BLaER1 treated with 17β-estradiol and CSF1 and Interleukin-3, amounts not matched to agents 10 nM and 100 nM (cell line): Measurements from ENCODE around the gene PSKH1.

Source experiments
- H3K27ac ChIP-seq, 11 experiments: shearing (Covaris generic); formaldehyde crosslinking; 2 replicates each; pipeline ENCODE4 v1.8.1; 2022
- H3K27me3 ChIP-seq, 11 experiments: shearing (Covaris generic); formaldehyde crosslinking; 2 replicates each; pipeline ENCODE4 v1.8.1; 2022
- H3K36me3 ChIP-seq, 11 experiments: shearing (Covaris generic); formaldehyde crosslinking; 2 replicates each; pipeline ENCODE4 v1.8.1; 2022
- H3K4me1 ChIP-seq, 10 experiments: shearing (Covaris generic); formaldehyde crosslinking; 2 replicates each; pipeline ENCODE4 v1.8.1; 2022
- H3K4me2 ChIP-seq, 11 experiments: shearing (Covaris generic); formaldehyde crosslinking; 2 replicates each; pipeline ENCODE4 v1.8.1; 2022
- H3K4me3 ChIP-seq, 10 experiments: shearing (Covaris generic); formaldehyde crosslinking; 2 replicates each; pipeline ENCODE4 v1.8.1; 2022
- H3K9ac ChIP-seq, 11 experiments: shearing (Covaris generic); formaldehyde crosslinking; 2 replicates each; pipeline ENCODE4 v1.8.1; 2022
- H3K9me3 ChIP-seq, 11 experiments: shearing (Covaris generic); formaldehyde crosslinking; replicated peaks in 1 of 11; 2 replicates each; pipeline ENCODE4 v1.8.1; 2022
- H4K20me1 ChIP-seq, 11 experiments: shearing (Covaris generic); formaldehyde crosslinking; 2 replicates each; pipeline ENCODE4 v1.8.1; 2022
- Cebpa-rat ChIP-seq, 11 experiments: shearing (Covaris generic); IDR thresholded peaks; 2 replicates each; pipeline ENCODE4 v1.8.1; 2022

The PSKH1 gene

DNA sequence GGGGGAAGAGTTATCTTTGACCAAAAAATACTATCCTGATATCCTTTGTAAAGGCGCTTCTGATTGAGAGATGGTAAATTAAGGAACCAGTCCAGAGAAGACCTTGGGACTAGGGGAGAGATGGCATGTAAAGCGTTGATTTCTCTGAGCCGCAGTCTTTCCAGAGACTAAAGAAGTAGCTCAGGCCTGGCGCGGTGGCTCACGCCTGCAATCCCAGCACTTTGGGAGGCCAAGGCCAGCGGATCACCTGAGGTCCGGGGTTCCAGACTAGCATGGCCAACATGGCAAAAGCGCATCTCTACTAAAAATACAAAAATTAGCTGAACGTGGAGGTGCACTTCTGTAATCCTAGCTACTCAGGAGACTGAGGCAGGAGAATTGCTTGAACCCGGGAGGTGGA, 44.9 kb upstream of the PSKH1 start:
- H3K27ac ChIP-seq, result peak overlapping the region in 10 of 11 experiments; percentile 82 to 94 (median 90); a peak in 18 of 22 replicates

DNA sequence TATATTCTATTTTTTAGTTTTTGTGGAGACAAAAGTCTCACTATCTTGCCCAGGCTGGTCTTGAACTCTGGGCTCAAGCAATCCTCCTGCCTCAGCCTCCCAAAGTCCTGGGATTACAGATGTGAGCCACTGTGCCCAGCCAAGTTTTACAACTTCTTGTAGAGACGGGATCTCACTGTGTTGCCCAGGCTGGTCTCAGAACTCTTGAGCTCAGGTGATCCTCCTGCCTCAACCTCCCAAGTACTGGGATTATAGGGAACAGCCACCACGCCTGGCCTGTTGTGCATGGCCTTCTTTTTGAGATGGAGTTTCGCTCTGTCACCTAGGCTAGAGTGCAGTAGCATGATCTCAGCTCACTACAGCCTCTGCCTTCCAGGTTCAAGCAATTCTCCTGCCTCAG, 39.4 kb upstream of the PSKH1 start:
- no peak overlapping the region for H3K4me2 ChIP-seq
- no peak overlapping the region for H3K4me3 ChIP-seq
- no peak overlapping the region for H3K27ac ChIP-seq
- H3K27me3 ChIP-seq, result no peaks in the 10 kb centered on the region
- H3K4me1 ChIP-seq, result peaks cover 3 to 52% (median 16%) of the 10 kb centered on the region in 10 experiments
- H3K9ac ChIP-seq, result 0 out of 22 replicates have a peak overlapping the region, but pooled peaks of 1 of the 11 experiments have one; percentile 3
- H4K20me1 ChIP-seq, result peaks cover 70 to 100% (median 100%) of the 10 kb centered on the region in 11 experiments
- peaks cover 18 to 98% (median 79%) of the 10 kb centered on the region in 11 experiments for H3K36me3 ChIP-seq
- no peaks in the 10 kb centered on the region for H3K9me3 ChIP-seq
- TF ChIP-seq Cebpa-rat (IDR thresholded peaks at IDR 0.05), result no peak

More for the DNA sequence above, 44.9 kb upstream of the PSKH1 start:
- TF ChIP-seq Cebpa-rat (IDR thresholded peaks at IDR 0.05), result no peak
- Histone ChIP-seq H3K27me3 (no peaks in the 10 kb centered on the region), H3K9me3 (no peaks in the 10 kb centered on the region), H3K4me1 (peaks cover 45 to 55% (median 49%) of the 10 kb centered on the region in 10 experiments), H3K9ac (peak overlapping the region; percentile 85 to 99 (median 95)), H3K36me3 (peaks cover 6 to 47% (median 35%) of the 10 kb centered on the region in 11 experiments), H3K4me3 (peak overlapping the region; percentile 82 to 100 (median 100)), H3K4me2 (peak overlapping the region; percentile 86 to 100 (median 95)), H4K20me1 (peaks cover 35 to 90% (median 77%) of the 10 kb centered on the region in 11 experiments; a peak in 21 of 22 replicates)

DNA sequence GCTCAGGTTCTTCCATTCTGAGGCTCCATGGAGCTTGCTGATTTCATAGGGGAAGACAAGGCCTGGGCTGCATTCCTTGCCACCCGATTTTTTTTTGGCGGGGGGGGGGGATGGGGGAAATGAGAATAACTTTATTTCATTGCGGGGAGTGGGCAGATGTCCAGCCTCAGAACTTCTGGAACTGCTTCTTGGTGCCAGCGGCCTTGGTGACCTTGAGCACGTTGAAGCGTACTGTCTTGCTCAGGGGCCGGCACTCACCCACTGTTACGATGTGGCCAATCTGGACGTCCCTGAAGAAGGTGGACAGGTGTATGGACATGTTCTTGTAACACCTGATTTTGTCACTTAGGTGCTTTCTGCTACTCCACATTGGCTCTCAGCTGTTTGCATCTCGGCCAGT, 37.3 kb upstream of the PSKH1 start:
- Histone ChIP-seq H3K9me3 (no peaks in the 10 kb centered on the region), H3K36me3 (peaks cover 17 to 98% (median 82%) of the 10 kb centered on the region in 11 experiments), H3K4me3 (no peak overlapping the region), H3K4me2 (no peak overlapping the region; a peak in 1 of 22 replicates), H3K27ac (no peak overlapping the region), H3K4me1 (peaks cover 0 to 59% (median 12%) of the 10 kb centered on the region in 10 experiments; a peak in 12 of 20 replicates), H3K27me3 (no peaks in the 10 kb centered on the region), H3K9ac (no peak overlapping the region), H4K20me1 (peaks cover 79 to 100% (median 100%) of the 10 kb centered on the region in 11 experiments)
- no peak for TF ChIP-seq Cebpa-rat (IDR thresholded peaks at IDR 0.05)

DNA sequence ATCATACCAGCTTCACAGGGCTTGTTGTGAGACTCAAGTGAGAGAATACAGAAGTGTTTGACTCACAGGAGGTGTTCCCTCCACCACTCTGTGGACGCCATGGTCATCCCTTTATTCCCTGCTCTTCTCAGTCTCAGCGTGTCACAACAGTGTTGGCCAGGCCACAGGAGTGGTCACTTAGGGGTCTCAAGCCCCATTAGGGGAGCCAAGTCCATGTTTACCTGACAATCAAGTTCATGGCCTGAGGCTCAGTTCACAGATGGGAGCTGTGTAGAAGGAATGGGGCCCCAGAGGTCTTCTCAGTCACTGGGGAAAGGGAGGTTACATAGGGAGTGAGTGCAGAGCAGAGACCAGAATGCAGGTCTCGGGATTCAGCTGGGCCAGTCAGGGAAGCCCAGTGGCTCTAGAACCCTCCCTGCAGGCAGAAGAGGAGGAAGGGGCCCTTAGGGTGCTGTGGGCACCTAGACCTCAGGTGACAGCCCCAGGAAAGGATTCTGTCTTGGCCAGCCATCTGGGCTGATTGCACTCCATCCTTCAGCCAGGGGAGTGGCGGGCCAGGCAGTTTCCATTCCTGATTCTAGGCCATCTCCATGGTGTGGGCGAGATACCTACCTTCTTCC, 36.0 kb upstream of the PSKH1 start:
- peak overlapping the region in 5 of 11 experiments; percentile 11 to 96 (median 59); a peak in 9 of 22 replicates for H3K27ac ChIP-seq
- H4K20me1 ChIP-seq, result peaks cover 89 to 100% (median 100%) of the 10 kb centered on the region in 11 experiments

DNA sequence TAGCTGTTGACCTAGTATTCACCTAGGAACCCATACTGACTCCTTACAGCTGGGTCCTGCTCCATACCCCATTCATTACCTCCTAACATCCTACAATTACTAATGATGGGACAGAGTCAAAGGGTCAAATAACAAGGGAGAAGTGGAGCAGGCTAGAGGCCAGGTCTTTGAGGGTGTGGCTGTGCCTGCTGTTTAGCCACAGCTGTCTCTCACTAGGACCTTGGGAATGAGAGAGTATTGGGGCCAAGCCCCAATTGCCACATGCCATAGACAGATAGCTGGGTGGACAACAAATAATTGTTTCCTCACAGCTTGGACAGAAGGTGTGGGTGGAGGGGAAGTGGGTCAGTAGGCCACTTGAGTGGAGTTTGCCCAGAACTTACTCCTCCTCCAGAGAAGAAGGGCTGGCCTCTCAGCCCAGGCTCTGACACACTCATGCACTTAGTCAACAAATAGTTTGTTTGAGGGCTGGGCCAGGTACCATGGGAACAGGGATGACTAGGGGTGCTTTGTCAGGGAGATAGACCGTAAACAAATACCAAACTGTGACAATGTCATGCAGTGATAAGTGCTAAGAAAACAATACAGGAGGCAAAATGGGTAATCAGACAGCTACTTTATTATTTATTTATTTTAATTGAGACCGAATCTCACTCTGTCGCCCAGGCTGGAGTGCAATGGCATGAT, 35.4 kb upstream of the PSKH1 start:
- H3K27ac ChIP-seq, result peak overlapping the region in 5 of 11 experiments; percentile 11 to 96 (median 85); a peak in 9 of 22 replicates
- no peak overlapping the region for H3K4me3 ChIP-seq
- TF ChIP-seq Cebpa-rat (IDR thresholded peaks at IDR 0.05), result 0 out of 22 replicates have a peak, but pooled peaks of 1 of the 11 experiments have one; percentile 28
- peaks cover 96 to 100% (median 100%) of the 10 kb centered on the region in 11 experiments for H4K20me1 ChIP-seq
- H3K4me1 ChIP-seq, result peaks cover 0 to 75% (median 28%) of the 10 kb centered on the region in 10 experiments; a peak in 15 of 20 replicates
- peak overlapping the region in 5 of 11 experiments; percentile 5 to 86 (median 67); a peak in 8 of 22 replicates for H3K4me2 ChIP-seq
- H3K9ac ChIP-seq, result peak overlapping the region in 4 of 11 experiments; percentile 0 to 83 (median 74); a peak in 6 of 22 replicates
- H3K27me3 ChIP-seq, result no peaks in the 10 kb centered on the region
- H3K36me3 ChIP-seq, result peaks cover 34 to 100% (median 89%) of the 10 kb centered on the region in 11 experiments
- H3K9me3 ChIP-seq, result no peaks in the 10 kb centered on the region

More for the DNA sequence above, 36.0 kb upstream of the PSKH1 start:
- TF ChIP-seq Cebpa-rat (IDR thresholded peaks at IDR 0.05), result no peak
- Histone ChIP-seq H3K4me2 (peak overlapping the region in 5 of 11 experiments; percentile 5 to 86 (median 67); a peak in 8 of 22 replicates), H3K27me3 (no peaks in the 10 kb centered on the region), H3K9me3 (no peaks in the 10 kb centered on the region), H3K4me1 (peaks cover 0 to 69% (median 23%) of the 10 kb centered on the region in 10 experiments; a peak in 14 of 20 replicates), H3K9ac (peak overlapping the region in 3 of 11 experiments; percentile 42 to 73 (median 64); a peak in 5 of 22 replicates), H3K36me3 (peaks cover 28 to 100% (median 87%) of the 10 kb centered on the region in 11 experiments), H3K4me3 (no peak overlapping the region)

DNA sequence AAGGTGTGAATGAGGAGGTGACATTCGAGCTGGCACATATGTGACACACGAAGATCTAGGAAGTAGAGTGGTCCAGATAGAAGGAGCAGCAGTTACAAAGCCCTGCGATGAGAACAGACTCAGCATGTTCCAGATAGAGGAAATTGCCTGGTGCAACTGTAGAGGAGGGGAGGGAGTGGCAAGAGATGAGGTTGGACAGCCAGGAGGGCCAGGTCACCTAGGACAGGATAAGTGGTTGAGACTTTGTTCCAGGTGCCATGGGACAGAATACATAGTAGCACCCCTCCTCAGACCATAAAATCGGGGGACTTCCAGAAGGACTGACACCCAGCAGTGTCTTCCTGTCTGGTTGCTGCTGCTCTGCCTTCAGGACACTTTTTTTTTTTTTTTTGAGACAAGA, 34.6 kb upstream of the PSKH1 start:
- H3K36me3 ChIP-seq, result peaks cover 33 to 100% (median 88%) of the 10 kb centered on the region in 11 experiments
- H3K4me3 ChIP-seq, result no peak overlapping the region
- peaks cover 0 to 79% (median 34%) of the 10 kb centered on the region in 10 experiments; a peak in 15 of 20 replicates for H3K4me1 ChIP-seq
- peak overlapping the region in 4 of 11 experiments; percentile 53 to 96 (median 88); a peak in 7 of 22 replicates for H3K27ac ChIP-seq
- H3K9ac ChIP-seq, result peak overlapping the region in 4 of 11 experiments; percentile 0 to 83 (median 74); a peak in 6 of 22 replicates
- peaks cover 96 to 100% (median 100%) of the 10 kb centered on the region in 11 experiments for H4K20me1 ChIP-seq
- H3K9me3 ChIP-seq, result no peaks in the 10 kb centered on the region
- H3K27me3 ChIP-seq, result no peaks in the 10 kb centered on the region
- H3K4me2 ChIP-seq, result peak overlapping the region in 3 of 11 experiments; percentile 67 to 86 (median 83); a peak in 6 of 22 replicates
- no peak for TF ChIP-seq Cebpa-rat (IDR thresholded peaks at IDR 0.05)

DNA sequence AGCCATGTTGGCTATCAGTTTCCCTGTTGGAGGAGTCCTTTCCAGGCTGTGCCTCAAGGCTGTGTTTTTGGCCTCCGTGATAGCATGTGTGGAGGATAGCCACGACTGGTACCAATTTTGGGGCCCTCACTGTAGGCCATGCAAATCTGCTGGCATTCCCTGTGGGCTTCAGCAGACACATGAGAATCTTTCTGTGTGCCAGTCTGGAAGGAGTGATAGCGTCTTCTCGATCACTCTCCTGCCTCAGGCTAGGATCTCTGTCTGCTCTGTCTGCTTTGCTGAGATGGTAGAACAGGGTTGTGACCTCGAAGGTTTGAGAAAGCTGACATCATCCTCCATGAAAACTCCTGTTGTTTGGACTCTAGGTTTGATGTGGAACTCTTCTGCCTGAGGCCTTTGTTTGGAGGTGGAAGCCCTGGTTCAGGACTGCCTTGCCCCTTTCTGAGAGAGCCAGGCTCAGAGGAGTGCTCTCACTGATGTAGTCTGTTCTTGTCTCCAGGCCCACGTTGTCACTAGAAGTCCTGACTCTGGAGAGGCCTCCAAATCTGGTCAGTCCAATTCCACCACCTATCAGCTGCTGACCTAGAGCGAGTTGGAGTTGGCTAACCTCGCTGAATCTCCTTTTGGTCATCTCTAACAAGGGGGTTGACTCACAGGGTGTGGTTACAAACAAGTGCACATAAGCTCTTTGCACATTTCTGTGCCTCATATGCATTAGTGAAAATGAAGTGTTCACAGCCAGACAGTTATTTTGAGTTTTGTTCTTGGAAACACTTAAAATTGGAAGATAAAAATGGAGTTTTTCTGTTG, 32.3 kb upstream of the PSKH1 start:
- Histone ChIP-seq H4K20me1 (peaks cover 94 to 100% (median 100%) of the 10 kb centered on the region in 11 experiments), H3K27me3 (no peaks in the 10 kb centered on the region), H3K4me3 (no peak overlapping the region), H3K9ac (peak overlapping the region in 5 of 11 experiments; percentile 1 to 53 (median 29); a peak in 5 of 22 replicates), H3K4me2 (peak overlapping the region in 4 of 11 experiments; percentile 17 to 63 (median 47); a peak in 6 of 22 replicates), H3K9me3 (no peaks in the 10 kb centered on the region), H3K36me3 (peaks cover 44 to 100% (median 89%) of the 10 kb centered on the region in 11 experiments), H3K27ac (peak overlapping the region in 2 of 11 experiments; percentile 60 to 67; a peak in 4 of 22 replicates), H3K4me1 (peaks cover 0 to 69% (median 34%) of the 10 kb centered on the region in 10 experiments; a peak in 15 of 20 replicates)
- no peak for TF ChIP-seq Cebpa-rat (IDR thresholded peaks at IDR 0.05)

DNA sequence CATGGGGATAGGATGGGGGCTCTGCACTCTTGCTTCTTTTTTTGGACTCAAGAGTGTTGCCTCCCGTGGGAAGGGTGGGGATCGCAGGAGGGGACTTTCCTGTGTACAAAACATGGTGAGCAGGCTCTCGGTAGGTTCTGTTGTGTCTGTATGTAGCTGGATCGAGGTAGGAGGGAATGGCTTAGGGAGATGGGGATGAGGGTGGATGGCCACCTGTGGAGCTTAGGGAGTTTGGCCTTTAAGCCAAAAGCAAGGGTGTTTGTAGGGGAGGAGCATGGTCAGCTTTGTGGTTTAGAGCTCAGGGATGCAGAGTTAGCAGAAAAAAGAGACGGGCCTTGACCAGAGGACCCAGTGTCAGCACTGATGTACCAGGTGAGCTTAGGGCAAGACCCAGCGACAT, 31.2 kb upstream of the PSKH1 start:
- H3K4me3 ChIP-seq, result no peak overlapping the region
- H3K4me2 ChIP-seq, result peak overlapping the region in 4 of 11 experiments; percentile 5 to 63 (median 47); a peak in 6 of 22 replicates
- no peaks in the 10 kb centered on the region for H3K9me3 ChIP-seq
- H4K20me1 ChIP-seq, result peaks cover 85 to 100% (median 100%) of the 10 kb centered on the region in 11 experiments
- no peaks in the 10 kb centered on the region for H3K27me3 ChIP-seq
- H3K4me1 ChIP-seq, result peaks cover 0 to 59% (median 32%) of the 10 kb centered on the region in 10 experiments; a peak in 15 of 20 replicates
- H3K9ac ChIP-seq, result peak overlapping the region in 4 of 11 experiments; percentile 8 to 53 (median 49); a peak in 4 of 22 replicates
- TF ChIP-seq Cebpa-rat (IDR thresholded peaks at IDR 0.05), result no peak
- H3K36me3 ChIP-seq, result peaks cover 55 to 100% (median 89%) of the 10 kb centered on the region in 11 experiments
- peak overlapping the region in 2 of 11 experiments; percentile 60 to 67; a peak in 3 of 22 replicates for H3K27ac ChIP-seq
